ENCODE measurements around the gene COL20A1. TPM values are rescaled to one million over a fixed set of nuclear protein-coding genes. Genes with fewer than 3 reads are reported as not detected.
"Not testable (repeated sequence)": the region's sequence is repeated elsewhere in the genome, so short reads cannot be mapped to it uniquely, and the experiment has no call there.

Gene COL20A1
- total RNA-seq, 1 donor from 2014 or later: not detected

- DNase-seq (ENCODE audit: low spot score): no peak
- Mint-ChIP-seq H3K36me3 (ENCODE audit: low read depth) (no peaks in the 10 kb centered on the region), H3K9me3 (peaks cover 4% of the 10 kb centered on the region), H3K27ac (no peak overlapping the region), H3K4me1 (ENCODE audit: low read depth) (no peaks in the 10 kb centered on the region), H3K27me3 (ENCODE audit: insufficient read depth) (peaks cover 6% of the 10 kb centered on the region), H3K4me3 (no peak overlapping the region)
- intact Hi-C loops (cut with micrococcal nuclease): no loop called here
These were observed 12.4 kb downstream of the COL20A1 start for GRCh38 chr20:63305393-63305792.

GRCh38 chr20:63305933-63306672, 13.1 kb downstream of the COL20A1 start:
- intact Hi-C loops (cut with micrococcal nuclease); DNase-seq (ENCODE audit: low spot score); H3K4me3 Mint-ChIP-seq; H3K27ac Mint-ChIP-seq; H3K4me1 Mint-ChIP-seq (ENCODE audit: low read depth); H3K9me3 Mint-ChIP-seq; H3K36me3 Mint-ChIP-seq (ENCODE audit: low read depth); H3K27me3 Mint-ChIP-seq (ENCODE audit: insufficient read depth): not testable (repeated sequence)

- no peak for DNase-seq (ENCODE audit: low spot score)
- H3K36me3 Mint-ChIP-seq (ENCODE audit: low read depth): no peaks in the 10 kb centered on the region
- no peaks in the 10 kb centered on the region for H3K4me1 Mint-ChIP-seq (ENCODE audit: low read depth)
- no peak overlapping the region for H3K4me3 Mint-ChIP-seq
- intact Hi-C loops (cut with micrococcal nuclease): no loop called here
- H3K9me3 Mint-ChIP-seq: peaks cover 4% of the 10 kb centered on the region
- H3K27me3 Mint-ChIP-seq (ENCODE audit: insufficient read depth): no peaks in the 10 kb centered on the region
- H3K27ac Mint-ChIP-seq: no peak overlapping the region
These were observed 13.9 kb downstream of the COL20A1 start for GRCh38 chr20:63306673-63307537.

GRCh38 chr20:63307538-63308217, 14.7 kb downstream of the COL20A1 start:
- no peak overlapping the region for H3K27ac Mint-ChIP-seq
- peaks cover 2% of the 10 kb centered on the region for H3K9me3 Mint-ChIP-seq
- H3K36me3 Mint-ChIP-seq (ENCODE audit: low read depth): no peaks in the 10 kb centered on the region
- no peaks in the 10 kb centered on the region for H3K27me3 Mint-ChIP-seq (ENCODE audit: insufficient read depth)
- no peak for DNase-seq (ENCODE audit: low spot score)
- intact Hi-C loops (cut with micrococcal nuclease): no loop called here
- no peak overlapping the region for H3K4me3 Mint-ChIP-seq
- no peaks in the 10 kb centered on the region for H3K4me1 Mint-ChIP-seq (ENCODE audit: low read depth)

- intact Hi-C loops (cut with micrococcal nuclease): no loop called here
- no peaks in the 10 kb centered on the region for H3K4me1 Mint-ChIP-seq (ENCODE audit: low read depth)
- no peaks in the 10 kb centered on the region for H3K27me3 Mint-ChIP-seq (ENCODE audit: insufficient read depth)
- DNase-seq (ENCODE audit: low spot score): no peak
- no peaks in the 10 kb centered on the region for H3K36me3 Mint-ChIP-seq (ENCODE audit: low read depth)
- H3K27ac Mint-ChIP-seq: no peak overlapping the region
- H3K4me3 Mint-ChIP-seq: no peak overlapping the region
- no peaks in the 10 kb centered on the region for H3K9me3 Mint-ChIP-seq
These were observed 15.4 kb downstream of the COL20A1 start for GRCh38 chr20:63308218-63308911.

- no peak for DNase-seq (ENCODE audit: low spot score)
- Mint-ChIP-seq H3K4me1 (ENCODE audit: low read depth) (no peaks in the 10 kb centered on the region), H3K36me3 (ENCODE audit: low read depth) (no peaks in the 10 kb centered on the region), H3K9me3 (no peaks in the 10 kb centered on the region), H3K27ac (no peak overlapping the region), H3K27me3 (ENCODE audit: insufficient read depth) (no peaks in the 10 kb centered on the region), H3K4me3 (no peak overlapping the region)
- intact Hi-C loops (cut with micrococcal nuclease): loop anchor here (1.0 kb wide), 1 partner anchor 72 kb away; no protein-coding TSS in a partner anchor
These were observed 16.5 kb downstream of the COL20A1 start for GRCh38 chr20:63309261-63310071.

GRCh38 chr20:63310265-63310991, 17.4 kb downstream of the COL20A1 start:
- Mint-ChIP-seq H3K4me1 (ENCODE audit: low read depth) (no peaks in the 10 kb centered on the region), H3K9me3 (no peaks in the 10 kb centered on the region)
- intact Hi-C loops (cut with micrococcal nuclease): no loop called here

GRCh38 chr20:63311186-63311832, 18.3 kb downstream of the COL20A1 start:
- Mint-ChIP-seq H3K9me3 (no peaks in the 10 kb centered on the region), H3K4me1 (ENCODE audit: low read depth) (no peaks in the 10 kb centered on the region), H3K4me3 (no peak overlapping the region), H3K27ac (no peak overlapping the region), H3K36me3 (ENCODE audit: low read depth) (no peaks in the 10 kb centered on the region), H3K27me3 (ENCODE audit: insufficient read depth) (no peaks in the 10 kb centered on the region)
- intact Hi-C loops (cut with micrococcal nuclease): no loop called here
- DNase-seq (ENCODE audit: low spot score): no peak

More at GRCh38 chr20:63310265-63310991, 17.4 kb downstream of the COL20A1 start:
- Mint-ChIP-seq H3K4me3 (no peak overlapping the region), H3K27ac (no peak overlapping the region), H3K27me3 (ENCODE audit: insufficient read depth) (no peaks in the 10 kb centered on the region), H3K36me3 (ENCODE audit: low read depth) (no peaks in the 10 kb centered on the region)
- no peak for DNase-seq (ENCODE audit: low spot score)

GRCh38 chr20:63311833-63312243, 18.9 kb downstream of the COL20A1 start:
- intact Hi-C loops (cut with micrococcal nuclease): no loop called here
- no peak overlapping the region for H3K4me3 Mint-ChIP-seq

GRCh38 chr20:63312273-63312672, 19.3 kb downstream of the COL20A1 start:
- Mint-ChIP-seq H3K9me3 (no peaks in the 10 kb centered on the region), H3K27me3 (ENCODE audit: insufficient read depth) (no peaks in the 10 kb centered on the region), H3K27ac (no peak overlapping the region), H3K4me1 (ENCODE audit: low read depth) (no peaks in the 10 kb centered on the region), H3K36me3 (ENCODE audit: low read depth) (no peaks in the 10 kb centered on the region), H3K4me3 (no peak overlapping the region)
- intact Hi-C loops (cut with micrococcal nuclease): no loop called here
- no peak for DNase-seq (ENCODE audit: low spot score)

More at GRCh38 chr20:63311833-63312243, 18.9 kb downstream of the COL20A1 start:
- Mint-ChIP-seq H3K27ac (no peak overlapping the region), H3K4me1 (ENCODE audit: low read depth) (no peaks in the 10 kb centered on the region), H3K36me3 (ENCODE audit: low read depth) (no peaks in the 10 kb centered on the region), H3K9me3 (no peaks in the 10 kb centered on the region), H3K27me3 (ENCODE audit: insufficient read depth) (no peaks in the 10 kb centered on the region)
- DNase-seq (ENCODE audit: low spot score): no peak

- Mint-ChIP-seq H3K27me3 (ENCODE audit: insufficient read depth) (no peaks in the 10 kb centered on the region), H3K27ac (no peak overlapping the region)
- intact Hi-C loops (cut with micrococcal nuclease): no loop called here
These were observed 19.8 kb downstream of the COL20A1 start for GRCh38 chr20:63312690-63313348.

More at GRCh38 chr20:63312690-63313348, 19.8 kb downstream of the COL20A1 start:
- no peaks in the 10 kb centered on the region for H3K4me1 Mint-ChIP-seq (ENCODE audit: low read depth)
- no peak for DNase-seq (ENCODE audit: low spot score)
- H3K9me3 Mint-ChIP-seq: no peaks in the 10 kb centered on the region
- H3K4me3 Mint-ChIP-seq: no peak overlapping the region
- no peaks in the 10 kb centered on the region for H3K36me3 Mint-ChIP-seq (ENCODE audit: low read depth)
